Cardiac fibroblast (primary cell): ENCODE results near the gene C1orf87.

Experiments used
- DNase-seq, 2 donors: peaks; one replicate each; pipeline versions ENCODE4 v3.0.0 to v3.0.0-alpha.2; 2010; ENCODE audit warnings: low read depth in 2 of 2
- H3K4me3 ChIP-seq, 2 donors: replicated peaks in 1 of 2; 1 replicate in 1 of 2; 2 replicates in 1 of 2; pipeline ENCODE4 v1.5.1; 2011; ENCODE audit warnings: low read depth in 2 of 2, low read length in 2 of 2, mild to moderate bottlenecking in 2 of 2, moderate library complexity in 1 of 2
- TF ChIP-seq, protein P1 (sequence below): IDR thresholded peaks from one replicate; pipeline ENCODE4 v1.5.1; 2011; ENCODE audit warnings: low read depth, mild to moderate bottlenecking, low read length, inconsistent platforms

The C1orf87 gene

GRCh38 chr1:60051191-60051590 is 22.4 kb downstream of the C1orf87 start:
- no peak overlapping the region for H3K4me3 ChIP-seq
- TF ChIP-seq, protein P1, sequence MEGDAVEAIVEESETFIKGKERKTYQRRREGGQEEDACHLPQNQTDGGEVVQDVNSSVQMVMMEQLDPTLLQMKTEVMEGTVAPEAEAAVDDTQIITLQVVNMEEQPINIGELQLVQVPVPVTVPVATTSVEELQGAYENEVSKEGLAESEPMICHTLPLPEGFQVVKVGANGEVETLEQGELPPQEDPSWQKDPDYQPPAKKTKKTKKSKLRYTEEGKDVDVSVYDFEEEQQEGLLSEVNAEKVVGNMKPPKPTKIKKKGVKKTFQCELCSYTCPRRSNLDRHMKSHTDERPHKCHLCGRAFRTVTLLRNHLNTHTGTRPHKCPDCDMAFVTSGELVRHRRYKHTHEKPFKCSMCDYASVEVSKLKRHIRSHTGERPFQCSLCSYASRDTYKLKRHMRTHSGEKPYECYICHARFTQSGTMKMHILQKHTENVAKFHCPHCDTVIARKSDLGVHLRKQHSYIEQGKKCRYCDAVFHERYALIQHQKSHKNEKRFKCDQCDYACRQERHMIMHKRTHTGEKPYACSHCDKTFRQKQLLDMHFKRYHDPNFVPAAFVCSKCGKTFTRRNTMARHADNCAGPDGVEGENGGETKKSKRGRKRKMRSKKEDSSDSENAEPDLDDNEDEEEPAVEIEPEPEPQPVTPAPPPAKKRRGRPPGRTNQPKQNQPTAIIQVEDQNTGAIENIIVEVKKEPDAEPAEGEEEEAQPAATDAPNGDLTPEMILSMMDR, result no peak
- DNase-seq, result no peak

GRCh38 chr1:60049188-60049587 is 24.4 kb downstream of the C1orf87 start:
- no peak for DNase-seq
- TF ChIP-seq, protein P1, result no peak
- H3K4me3 ChIP-seq, result no peak overlapping the region

DNA sequence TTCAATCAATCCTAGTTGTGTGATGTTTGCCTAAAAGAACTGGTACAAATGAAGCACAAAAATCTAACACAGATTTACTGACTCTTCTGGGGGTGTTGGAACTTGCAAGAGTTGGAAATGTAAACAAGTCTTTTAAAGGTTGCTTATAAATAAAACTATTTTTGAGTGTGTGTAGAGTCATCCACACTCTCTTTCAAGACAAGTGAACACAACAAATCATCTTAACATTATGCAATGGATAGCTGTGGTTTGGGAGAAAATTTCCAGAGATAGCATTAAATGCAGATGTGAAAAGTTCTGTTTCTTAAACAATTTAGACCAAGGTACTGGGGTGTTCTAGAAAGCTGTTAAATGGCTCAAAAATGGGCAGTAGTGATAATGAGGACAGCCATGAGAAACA is 28.7 kb downstream of the C1orf87 start:
- H3K4me3 ChIP-seq, result no peak overlapping the region
- no peak for DNase-seq
- TF ChIP-seq, protein P1, result no peak

- no peak overlapping the region for H3K4me3 ChIP-seq
- TF ChIP-seq, protein P1, result no peak
- DNase-seq, result no peak
These were observed 31.8 kb downstream of the C1orf87 start for GRCh38 chr1:60041783-60042182.

GRCh38 chr1:60037669-60038068 is 35.9 kb downstream of the C1orf87 start:
- H3K4me3 ChIP-seq, result no peak overlapping the region
- no peak for DNase-seq
- TF ChIP-seq, protein P1, result no peak

DNA sequence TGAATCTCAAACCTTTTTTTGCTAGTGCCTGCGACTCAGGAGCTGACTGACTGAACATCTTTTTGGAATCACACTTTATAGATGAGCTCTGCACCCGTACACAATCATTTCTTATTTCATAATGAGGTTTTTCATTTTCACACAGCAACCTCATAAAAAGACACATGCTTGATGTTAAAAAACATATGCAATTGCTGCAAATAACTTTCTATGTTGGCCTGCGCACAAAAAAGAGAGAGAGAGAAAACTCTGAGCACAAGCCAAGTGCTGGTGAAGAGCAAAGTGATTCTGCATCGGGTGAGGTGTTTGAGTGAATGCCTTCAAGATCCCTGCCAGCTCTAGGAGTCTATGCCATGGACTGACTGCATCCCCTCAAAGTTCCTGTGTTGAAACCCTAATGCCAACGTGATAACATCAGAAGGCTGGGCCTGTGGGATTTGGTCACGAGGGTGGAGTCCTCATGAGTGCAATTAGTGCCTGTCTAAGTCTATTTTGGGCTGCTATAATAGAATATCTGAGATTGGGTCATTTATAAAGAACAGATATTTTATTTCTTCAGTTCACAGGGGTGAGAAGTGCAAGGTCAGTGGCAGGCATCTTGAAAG is 36.6 kb downstream of the C1orf87 start:
- DNase-seq, result no peak
- no peak overlapping the region for H3K4me3 ChIP-seq
- TF ChIP-seq, protein P1, result no peak

DNA sequence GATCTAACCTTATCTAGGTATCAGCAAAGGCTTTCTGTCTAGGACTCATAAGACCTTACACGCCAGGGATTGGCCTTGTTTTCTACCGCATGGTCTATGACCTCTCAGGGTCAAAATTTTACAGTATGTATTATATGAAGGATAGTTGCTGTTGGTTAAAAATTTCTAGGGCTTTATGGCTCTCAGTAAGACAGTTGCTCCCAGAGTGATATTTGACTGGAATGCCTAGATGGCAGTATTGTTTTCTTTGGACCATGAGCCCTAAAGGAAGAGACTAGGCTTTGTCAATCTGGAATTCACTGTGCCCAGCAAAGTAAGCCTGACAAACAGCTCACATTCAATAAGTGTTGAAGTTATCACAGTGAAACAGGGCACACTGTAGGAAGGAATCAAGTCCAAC is 37.6 kb downstream of the C1orf87 start:
- TF ChIP-seq, protein P1, result no peak

More for the DNA sequence above, 37.6 kb downstream of the C1orf87 start:
- no peak overlapping the region for H3K4me3 ChIP-seq
- DNase-seq, result no peak
